ENCODE measurements around the gene LEFTY1.

LEFTY1 gene

DNA sequence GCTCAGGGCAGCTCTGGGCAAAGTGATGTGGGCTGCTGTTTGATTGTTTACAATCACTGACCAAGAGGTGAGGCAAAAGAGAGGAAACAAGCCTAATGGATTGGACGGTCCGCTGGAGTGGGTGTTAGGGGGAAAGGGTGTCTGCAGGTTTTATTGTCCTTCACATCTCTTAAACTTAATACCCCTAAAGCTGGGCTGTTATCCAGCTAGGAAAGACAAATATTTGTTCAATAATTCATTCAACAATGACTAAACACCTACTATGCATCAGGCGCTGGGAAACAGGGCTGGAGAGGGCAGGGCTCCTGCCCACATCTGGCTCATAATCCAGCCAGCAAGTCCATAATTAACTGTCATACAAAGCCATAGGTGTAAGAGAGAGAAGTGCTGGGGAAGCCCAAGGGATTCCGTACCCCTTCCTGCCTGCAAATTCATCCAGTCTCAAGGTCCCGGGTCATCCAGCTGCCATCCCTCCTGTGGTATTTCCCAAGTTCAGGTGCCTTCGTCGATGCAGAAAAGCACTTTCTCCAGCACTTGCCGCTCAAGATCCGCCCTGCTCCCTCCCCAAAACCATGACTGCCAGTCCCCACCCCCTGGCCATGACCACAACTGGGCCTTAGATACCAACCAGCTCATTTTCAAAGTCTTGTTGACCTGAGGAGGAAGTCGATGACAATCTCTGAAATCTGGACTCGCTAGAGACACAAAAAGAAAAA is 17.4 kb downstream of the LEFTY1 start:
- DNase-seq = no peak

DNA sequence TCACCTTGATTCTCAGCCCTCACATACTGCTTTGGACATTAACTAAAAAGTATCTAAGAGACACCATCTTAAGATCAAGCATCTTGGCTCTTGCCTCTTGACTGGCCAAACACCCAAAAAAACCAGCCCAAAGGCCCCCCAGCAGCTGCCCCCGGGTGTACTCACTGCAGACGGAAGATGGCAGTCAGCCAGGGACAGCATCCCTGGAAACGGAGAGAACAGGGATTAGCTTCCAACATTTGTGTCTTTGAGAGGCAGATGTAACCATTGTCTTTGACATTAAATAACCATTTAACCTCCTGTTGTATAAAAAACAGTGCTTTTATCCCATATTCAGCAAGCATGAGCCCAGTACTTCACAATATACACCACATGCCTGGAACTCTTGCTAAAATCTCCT is 18.0 kb downstream of the LEFTY1 start:
- DNase-seq = no peak

DNA sequence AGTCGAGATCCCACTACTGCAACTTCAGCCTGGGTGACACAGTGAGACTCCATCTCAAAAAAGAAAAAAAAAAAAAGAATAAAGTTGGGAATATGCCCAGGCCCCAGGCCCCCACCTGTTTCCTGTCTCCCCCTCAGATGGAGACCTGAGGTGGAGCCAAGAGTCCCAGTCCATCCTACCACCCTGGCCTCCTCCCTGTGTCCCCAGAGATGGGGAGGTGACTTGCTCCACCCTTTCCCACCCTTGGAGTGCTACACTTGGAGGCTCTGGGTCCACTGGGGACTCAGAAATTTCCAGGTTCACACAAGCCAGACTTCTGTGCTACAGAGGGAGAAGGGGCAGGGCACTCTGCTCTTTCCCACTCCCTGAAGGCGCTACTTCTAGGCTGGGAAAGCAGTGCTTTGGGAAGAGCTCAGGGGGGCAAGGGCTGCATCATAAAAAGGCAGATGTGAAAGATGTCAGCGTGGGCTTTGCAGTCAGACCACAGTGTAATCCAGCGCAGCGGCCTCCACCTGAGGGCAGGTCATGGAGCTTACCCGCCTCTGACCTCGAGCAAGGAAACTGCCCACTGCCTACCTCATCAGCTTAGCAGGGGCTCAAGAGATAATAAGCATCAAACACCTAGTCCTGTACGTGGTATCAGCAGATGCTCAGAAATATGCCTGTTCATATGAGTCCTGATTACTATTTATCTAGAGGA is 20.2 kb downstream of the LEFTY1 start:
- no peak for DNase-seq

DNA sequence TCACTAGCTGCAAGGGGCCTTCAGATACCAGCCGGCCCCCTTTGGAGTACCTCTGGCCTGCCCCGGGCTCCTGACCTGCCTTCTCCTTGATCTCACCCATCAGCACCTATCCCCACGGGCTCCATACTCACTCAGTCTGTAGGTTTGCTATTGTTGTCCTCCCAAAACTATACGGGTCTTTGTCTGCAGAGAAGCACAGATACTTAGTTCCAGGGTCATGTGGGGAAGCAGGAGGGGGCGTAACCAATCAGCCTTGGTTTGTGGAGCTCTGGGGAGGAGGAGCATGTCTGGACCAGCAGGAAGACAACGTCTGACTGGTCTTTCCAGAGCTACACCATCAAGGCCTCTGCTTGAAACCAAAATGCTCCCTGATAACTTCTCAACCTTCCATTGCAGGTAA is 22.0 kb downstream of the LEFTY1 start:
- no peak for DNase-seq

DNA sequence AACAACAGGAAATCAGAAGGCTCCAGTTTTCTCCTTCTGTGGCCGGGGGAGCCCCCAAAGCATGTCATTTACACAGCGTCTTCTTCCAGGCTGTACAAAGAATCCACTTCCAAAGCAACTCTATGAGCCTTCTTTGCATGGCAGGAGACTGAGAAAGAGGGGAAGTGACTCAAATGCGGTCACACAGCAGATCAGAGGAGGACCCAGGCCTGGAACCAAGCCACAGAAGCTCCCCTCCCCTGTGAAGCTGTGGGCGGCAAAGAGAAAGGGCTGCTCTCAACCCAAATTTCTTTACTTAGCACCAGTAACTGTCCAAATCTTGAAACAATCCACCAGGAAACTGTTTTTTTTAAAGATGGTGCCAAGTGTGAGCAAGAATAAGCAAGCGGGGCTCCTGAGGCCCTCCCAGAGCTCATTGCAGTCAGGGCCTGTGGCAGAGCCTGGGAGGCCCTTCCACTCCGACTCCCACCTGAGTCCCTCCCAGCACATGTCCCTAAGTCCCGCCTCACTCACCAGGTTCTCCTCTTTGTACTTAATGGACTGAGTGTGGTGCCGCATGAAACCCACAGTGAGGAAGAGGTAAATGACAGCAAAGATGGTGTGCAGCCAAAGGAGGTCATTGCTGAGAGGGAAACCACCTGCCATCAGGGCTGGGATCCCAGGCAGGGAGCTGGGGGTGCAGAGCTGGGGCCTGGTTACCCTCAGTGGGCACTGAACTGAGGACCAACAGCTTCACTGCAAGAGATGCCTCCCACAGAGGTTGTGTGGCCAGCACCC is 22.7 kb downstream of the LEFTY1 start:
- DNase-seq = peak; percentile 76

DNA sequence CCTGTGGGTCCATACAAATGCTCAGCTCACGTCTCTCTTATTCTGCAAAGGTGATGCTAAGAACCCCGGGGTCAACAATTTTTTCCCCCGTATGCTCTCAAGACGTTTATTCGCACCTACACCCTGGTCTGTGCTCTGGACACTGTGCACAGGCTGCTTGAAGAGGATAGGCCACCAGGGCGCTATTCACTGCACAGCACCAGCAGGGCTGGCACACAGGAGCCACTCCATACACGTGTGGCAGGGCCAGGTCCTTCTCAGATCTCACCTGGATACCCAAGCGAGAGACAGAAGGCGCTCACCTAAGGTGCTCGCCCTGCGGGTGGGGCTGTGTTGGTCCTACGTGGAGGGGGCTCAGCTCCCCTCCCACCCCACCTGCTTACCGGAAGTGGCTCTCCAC is 23.4 kb downstream of the LEFTY1 start:
- DNase-seq = no peak

DNA sequence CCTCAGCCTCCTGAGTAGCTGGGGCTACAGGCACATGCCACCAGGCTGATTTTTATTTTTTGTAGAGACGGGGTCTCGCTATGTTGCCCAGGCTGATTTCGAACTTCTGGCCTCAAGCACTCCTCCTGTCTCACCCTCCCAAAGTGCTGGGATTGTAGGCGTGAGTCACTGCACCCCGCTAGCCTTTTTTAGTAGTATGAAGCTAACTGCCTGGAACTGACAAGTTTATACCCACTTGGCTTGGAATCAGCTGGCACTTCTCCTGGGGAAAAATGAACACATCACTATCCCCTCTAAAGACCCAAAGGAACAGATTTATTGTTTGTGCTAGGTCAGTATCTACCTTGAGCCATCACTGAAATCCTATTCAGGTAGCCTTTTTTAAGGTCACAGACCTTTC is 25.8 kb downstream of the LEFTY1 start:
- DNase-seq = no peak

DNA sequence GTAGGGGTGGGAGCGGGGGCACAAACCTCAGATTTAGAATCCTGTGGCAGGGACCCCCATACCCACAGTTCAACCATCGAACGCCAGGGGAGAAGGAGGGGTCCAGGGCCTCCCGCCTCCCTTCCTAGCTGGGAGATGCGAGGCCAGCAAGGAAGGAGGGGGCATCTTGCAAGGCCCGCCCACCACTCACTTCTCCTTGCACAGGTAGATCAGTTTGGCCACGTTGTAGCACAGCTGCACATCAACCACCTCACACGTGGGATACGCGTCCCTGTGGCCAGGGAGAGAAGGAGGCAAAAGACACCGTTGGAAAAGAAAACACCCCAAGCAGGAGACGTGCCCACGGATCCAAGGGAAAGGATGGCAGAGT is 26.4 kb downstream of the LEFTY1 start:
- DNase-seq = no peak

DNA sequence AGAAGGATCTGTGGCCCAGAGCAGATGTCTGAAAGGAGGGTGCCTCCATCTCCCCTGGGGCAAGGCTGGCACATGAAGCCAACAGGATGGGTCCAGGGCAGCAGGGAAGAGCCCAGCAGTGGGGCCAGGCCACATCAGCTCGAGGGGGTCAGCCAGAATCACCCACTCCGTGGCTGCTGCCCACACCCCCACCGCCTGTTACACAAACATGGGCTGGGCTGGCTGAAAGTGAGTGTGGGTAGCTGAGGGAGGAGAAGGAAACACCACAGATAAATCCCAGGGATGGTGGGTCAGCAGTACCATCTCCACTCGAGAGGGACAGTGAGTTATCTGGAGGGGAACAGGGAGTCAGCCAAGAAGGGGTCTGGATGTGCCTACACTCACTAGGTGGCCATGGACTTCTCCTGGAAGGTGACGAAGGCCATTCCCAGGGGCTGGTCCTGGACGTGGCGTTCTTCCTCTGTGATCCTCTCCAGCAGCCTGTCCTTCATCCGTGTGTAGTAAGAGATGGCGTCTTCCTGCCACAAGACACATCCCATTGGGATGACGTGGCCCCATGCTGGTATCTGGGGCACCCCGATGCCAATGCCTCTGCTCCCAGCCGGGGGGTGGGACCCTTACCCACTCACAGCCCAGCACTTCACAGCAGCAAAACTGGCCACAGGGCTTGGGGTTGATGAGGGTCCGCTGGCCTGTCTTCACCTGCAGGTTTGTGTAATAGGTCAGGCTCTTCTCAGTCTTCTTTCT is 26.9 kb downstream of the LEFTY1 start:
- no peak for DNase-seq

DNA sequence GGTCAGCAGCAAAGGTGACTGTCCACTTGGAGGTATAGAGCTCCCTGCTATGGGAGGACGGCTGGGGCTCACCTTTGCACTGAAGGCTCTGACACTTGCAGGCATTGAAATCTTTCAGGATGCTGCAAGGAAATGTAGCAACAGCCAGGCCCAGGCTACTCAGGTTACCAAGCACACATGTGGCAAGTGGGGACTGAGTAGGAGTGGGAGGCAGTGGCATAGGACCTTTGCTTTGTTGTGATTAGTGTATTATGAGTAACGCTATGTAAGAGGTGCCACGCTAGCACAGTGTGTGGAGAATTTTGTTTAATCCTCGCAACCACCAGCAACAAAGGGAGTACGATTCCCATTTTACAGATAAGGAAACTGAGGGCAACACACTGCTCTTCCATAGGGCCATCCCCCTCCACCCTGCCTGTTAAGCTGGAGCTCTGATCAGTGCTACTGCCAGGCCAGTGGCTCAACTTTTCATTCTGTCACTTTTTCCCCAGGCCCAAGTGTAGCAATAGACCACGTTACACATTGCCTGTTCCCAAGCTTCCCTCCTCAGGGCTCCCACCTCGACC is 28.0 kb downstream of the LEFTY1 start:
- no peak for DNase-seq

DNA sequence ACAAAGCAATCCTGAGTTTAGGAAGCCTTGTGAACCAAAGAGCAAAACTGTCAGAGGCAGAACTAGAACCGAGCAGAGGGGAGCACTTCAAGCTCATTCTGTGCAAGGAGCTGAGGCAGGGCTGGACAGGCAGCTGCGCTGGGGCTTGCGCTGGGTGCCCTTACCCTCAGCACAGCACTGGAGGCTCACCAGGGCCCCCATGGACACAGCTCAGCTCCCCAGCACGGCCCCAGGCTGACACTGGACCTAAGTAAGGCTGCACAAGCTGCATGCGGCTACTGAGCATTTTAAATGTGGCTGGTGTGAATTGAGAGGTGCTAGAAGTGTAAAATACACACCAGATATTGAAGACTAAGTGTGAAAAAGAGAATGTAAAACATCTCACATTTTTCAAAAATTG is 28.8 kb downstream of the LEFTY1 start:
- no peak for DNase-seq

DNA sequence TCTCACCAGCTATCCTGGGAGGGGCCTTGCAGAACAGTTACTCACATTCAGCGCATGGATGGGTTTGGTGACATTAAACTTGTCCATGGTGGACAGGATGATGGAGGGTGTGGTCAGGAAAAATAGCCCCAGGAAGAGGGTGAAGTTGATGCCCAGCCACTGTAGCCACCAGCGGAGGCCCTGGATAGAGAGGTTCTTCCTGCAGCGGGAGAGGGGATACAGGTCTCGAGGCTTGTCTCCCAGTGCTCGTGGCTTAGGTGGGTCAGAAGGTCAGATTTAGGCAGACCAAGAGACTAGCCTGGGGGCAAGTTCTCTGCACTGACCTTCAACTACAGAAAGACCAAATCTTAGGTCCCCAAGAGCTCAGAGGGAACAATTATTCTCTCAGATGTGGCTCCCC is 29.8 kb downstream of the LEFTY1 start:
- no peak for DNase-seq

DNA sequence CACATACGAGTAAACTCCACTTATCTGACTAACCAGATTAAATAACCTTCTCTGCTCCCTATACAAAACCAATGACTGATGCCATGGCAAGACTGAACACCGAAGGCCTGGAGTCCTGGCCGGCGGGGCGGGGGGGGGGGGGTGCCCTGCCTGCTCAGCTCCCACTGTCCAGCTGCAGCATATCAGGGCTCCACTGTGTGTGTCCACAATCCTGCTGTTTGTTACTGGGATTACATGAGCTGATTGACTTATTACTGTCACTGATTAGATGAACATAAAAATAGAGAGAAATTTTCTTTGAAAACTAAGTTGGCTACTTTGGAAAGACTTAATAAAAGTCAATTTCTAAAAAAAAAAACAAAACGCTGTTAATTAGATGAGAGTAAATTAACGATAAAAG is 31.7 kb downstream of the LEFTY1 start:
- no peak for DNase-seq

DNA sequence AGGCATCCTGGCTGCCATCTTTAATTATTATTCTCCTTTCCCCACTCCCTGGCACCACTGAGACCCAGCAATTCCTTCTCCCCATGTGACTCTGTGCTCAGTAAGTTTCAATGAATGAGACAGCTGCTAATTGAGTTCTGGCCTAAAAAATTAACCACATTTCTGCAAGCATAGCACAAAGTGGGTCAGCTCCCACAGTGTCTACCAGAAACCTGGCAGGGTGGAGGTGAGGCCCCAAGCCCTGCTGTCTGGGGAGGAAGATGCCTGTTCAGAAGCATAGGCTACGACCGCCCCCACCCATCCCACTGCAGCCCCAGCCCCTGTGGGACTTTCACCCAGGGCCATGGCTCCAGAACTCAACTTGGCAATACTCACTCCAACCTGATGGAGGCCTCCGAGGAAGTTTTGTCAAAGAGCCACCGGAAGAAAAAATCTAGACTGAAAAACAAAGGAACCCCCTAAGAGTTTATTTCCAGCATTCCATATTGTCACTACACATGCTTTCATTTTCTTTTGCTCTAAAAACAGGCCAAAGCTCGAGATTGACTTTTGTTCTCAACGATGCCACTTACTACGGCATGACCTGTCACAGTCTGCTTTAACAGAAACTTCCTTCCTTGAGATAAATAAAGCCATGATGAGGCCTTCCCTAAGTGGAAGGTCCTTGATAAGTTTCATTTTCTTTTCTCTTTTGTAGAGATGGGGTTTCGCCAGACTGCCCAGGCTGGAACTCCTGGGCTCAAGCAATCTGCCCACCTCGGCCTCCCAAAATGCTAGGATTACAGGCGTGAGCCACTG is 33.2 kb downstream of the LEFTY1 start:
- no peak for DNase-seq

DNA sequence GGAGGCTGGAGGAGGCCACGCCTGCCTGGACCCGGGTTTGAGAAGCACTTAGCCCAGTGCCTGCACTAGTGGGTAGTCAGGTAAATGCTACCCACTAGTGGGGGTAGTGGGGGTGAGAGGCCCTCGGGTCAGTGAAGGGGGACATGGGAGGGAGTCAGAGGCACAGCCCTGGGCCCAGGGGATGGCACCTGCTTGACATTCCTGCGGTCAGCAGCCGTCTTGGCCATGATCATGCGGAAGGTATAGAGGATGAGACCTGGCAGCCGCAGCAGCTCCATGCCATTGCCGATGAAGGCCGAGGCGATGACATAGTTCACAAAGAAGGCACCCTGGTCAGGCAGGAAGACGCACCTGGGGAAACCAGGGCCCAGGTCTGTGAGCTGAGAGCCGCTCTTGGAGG is 35.5 kb downstream of the LEFTY1 start:
- no peak for DNase-seq

DNA sequence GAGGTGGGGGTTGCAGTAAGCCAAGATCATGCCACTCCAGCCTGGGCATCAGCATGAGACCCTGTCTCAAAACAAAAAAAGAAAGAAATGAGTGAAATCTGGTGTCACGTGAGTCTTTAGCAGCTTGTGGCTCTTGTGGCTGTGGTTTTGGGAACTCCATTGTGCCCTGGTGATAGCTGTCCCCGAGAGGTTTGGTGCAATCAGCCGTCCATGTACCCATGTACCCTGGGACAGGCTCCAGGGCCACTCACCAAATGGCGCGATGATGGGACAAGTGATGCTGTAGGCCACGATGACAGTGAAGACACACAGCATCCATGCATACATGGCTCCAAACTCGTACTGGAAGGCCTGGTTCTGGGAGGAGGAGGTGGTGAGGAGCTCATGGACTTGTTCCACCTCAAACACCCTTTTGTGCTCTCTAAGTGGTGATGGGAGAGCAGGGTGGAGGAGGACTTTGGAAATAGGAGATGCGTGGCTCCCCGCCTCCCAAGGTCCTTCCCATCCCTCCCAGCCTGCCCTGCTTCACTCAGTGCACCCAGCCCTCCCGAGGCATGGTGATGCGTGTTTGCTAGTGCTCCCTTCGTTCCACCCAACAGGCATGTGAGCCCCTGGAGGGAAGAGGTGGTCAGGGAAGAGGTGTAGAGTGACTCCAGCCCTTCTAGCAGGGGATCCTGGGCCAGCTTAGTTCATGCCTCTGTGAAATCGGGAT is 36.4 kb downstream of the LEFTY1 start:
- DNase-seq = no peak

DNA sequence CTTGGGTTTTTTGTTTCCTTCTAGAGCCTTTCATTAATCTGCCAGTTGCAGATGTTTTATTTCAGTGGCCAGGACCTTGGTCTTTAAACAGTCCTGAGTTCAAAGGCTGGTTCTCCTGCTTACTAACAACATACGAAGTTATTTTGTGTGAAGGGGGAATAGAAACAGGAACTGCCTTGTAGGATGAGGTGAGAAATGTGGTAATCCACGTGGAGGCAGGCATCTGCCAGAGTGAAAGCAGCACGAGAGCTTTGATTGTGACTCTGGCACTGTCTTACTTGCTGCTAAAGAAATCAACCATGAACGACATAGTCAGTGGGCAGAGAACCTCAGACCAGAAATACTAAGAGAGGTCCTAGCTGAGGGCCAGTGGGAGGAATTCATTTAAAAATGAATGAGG is 37.1 kb downstream of the LEFTY1 start:
- DNase-seq = no peak

DNA sequence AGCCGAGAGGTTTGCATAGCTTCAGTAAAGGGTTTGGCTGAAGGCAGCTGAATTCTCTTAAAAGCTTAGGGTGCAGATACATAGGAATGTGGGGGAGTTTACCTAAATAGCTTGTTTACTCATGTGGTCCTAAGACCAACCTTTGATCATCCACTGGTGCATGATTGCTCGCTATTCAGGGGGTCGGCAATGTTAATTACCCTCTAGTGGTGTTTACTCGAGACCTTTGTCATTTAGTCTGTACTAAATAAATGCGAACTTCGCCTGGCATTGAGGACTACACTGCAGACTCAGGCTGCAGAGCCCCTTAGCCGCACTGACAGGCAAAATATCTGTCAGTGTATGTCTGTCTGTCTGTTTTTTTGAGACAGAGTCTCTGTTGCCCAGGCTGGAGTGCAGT is 38.6 kb downstream of the LEFTY1 start:
- DNase-seq = no peak

DNA sequence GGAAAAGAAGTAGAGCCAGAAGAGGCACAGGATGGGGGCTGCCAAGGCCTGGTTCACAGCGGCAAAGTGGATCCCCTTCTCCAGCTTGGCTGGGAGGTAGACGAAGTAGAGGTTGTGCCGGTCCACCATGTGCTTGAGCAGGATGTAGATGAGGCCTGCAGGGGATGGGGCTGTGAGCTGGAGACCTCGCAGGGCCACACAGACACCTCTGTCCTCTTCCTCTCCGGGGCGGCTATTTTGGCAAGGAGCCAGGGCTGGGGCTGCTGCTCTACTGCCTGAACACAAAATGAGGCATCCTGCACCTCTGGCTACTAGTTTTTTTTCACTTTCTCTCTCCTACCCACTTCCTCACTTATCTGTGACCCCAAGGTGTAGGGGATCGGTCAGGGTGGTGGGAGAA is 39.0 kb downstream of the LEFTY1 start:
- peak; percentile 41 for DNase-seq

DNA sequence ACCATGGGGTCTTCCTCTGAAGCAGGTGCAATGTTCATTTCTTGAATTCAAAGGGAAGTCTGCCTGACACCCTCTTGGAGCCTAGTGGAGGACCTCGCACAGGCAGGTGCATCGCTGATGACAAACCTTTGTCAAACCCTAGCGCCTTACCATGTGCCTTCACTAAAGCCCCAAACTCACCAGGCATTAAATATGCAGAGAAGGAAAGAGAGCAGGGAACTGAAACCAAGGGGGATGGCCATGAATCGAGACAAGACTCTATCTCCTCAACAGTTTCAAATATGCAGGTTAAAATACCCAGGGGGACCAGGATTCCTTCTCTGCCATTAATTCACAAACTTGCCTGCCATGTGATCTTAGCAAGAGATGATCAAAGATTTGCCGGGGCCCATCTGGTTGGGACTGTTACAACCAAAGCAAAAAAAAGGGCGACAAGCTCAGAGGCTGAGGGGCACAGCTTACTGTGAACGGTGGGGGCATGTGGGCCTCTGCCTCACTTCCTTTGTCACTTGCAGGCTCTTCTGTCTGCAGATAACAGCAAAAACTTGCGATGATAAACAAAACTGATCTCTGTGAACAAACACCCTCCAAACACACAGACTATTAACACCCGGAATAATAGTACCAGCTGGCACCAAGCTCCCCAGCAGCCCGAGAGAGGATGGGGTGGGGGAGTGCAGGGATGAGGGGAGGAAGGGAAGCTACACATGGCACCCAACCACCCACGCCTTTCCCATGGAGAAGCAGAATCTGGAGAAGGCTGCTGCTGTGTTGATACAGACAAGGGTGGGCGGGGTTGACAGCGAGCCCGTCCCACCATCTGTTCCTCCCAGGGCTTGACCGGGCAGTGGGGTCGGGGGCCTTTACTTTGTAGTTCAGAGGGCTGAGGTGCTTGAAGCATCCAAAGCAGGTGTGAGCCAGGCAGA is 40.7 kb downstream of the LEFTY1 start:
- peak; percentile 34 for DNase-seq
